MM.1S (cell line): ENCODE results near the gene ZBTB7C.

Experiments used
- DNase-seq: peaks from one replicate; pipeline ENCODE4 v3.0.0-alpha.2; 2015
- H2AFZ ChIP-seq: fragments of 300-600 bp; sonication (generic); 2 replicates; pipeline ENCODE4 v1.6.0; 2016; ENCODE audit warnings: antibody characterized with exemption, low read length
- H3F3A ChIP-seq: fragments of 300-600 bp; sonication (generic); 2 replicates; pipeline ENCODE4 v1.6.1; 2016; ENCODE audit warnings: mild to moderate bottlenecking, antibody characterized with exemption, low read length, moderate library complexity, mixed read lengths; ENCODE audit not compliant: insufficient read depth
- H3K27ac ChIP-seq: fragments of 300-600 bp; sonication (generic); 2 replicates; pipeline ENCODE4 v1.5.1; 2016; ENCODE audit warnings: mild to moderate bottlenecking, low read length
- H3K27me3 ChIP-seq: fragments of 300-600 bp; sonication (generic); replicated peaks from 2 replicates; pipeline ENCODE4 v1.6.0; 2016; ENCODE audit warnings: low read length; ENCODE audit not compliant: insufficient read depth
- H3K36me3 ChIP-seq: fragments of 300-600 bp; sonication (generic); replicated peaks from 2 replicates; pipeline ENCODE4 v1.6.1; 2016; ENCODE audit warnings: mild to moderate bottlenecking, low read length, mixed read lengths; ENCODE audit not compliant: insufficient read depth
- H3K4me1 ChIP-seq: fragments of 300-600 bp; sonication (generic); 2 replicates; pipeline ENCODE4 v1.6.1; 2016; ENCODE audit warnings: low read length, mixed read lengths
- H3K4me2 ChIP-seq: fragments of 300-600 bp; sonication (generic); 2 replicates; pipeline ENCODE4 v1.6.0; 2016; ENCODE audit warnings: low read depth, low read length
- H3K4me3 ChIP-seq: fragments of 300-600 bp; sonication (generic); 2 replicates; pipeline ENCODE4 v1.5.1; 2016; ENCODE audit warnings: low read length, mixed read lengths
- H3K79me2 ChIP-seq: fragments of 300-600 bp; sonication (generic); 2 replicates; pipeline ENCODE4 v1.6.1; 2016; ENCODE audit warnings: mixed run types, low read length, mixed read lengths
- H3K9ac ChIP-seq: fragments of 300-600 bp; sonication (generic); 2 replicates; pipeline ENCODE4 v1.6.1; 2016; ENCODE audit warnings: low read length, mixed read lengths
- H3K9me2 ChIP-seq: fragments of 300-600 bp; sonication (generic); replicated peaks from 2 replicates; pipeline ENCODE4 v1.6.1; 2016; ENCODE audit warnings: mild to moderate bottlenecking, low read length, mixed read lengths; ENCODE audit not compliant: insufficient read depth
- H3K9me3 ChIP-seq: fragments of 300-600 bp; sonication (generic); replicated peaks from 2 replicates; pipeline ENCODE4 v1.6.1; 2016; ENCODE audit warnings: mild to moderate bottlenecking, low read length, mixed read lengths; ENCODE audit not compliant: insufficient read depth
- H4K20me1 ChIP-seq: fragments of 300-600 bp; sonication (generic); 2 replicates; pipeline ENCODE4 v1.6.1; 2016; ENCODE audit warnings: mild to moderate bottlenecking, low read length, moderate library complexity, mixed read lengths; ENCODE audit not compliant: insufficient read depth
- CTCF ChIP-seq: fragments of 300-600 bp; sonication (generic); IDR thresholded peaks from 2 replicates; pipeline ENCODE4 v1.5.1; 2016; ENCODE audit warnings: antibody characterized with exemption, low read length, mixed read lengths
- EZH2 ChIP-seq: fragments of 300-600 bp; sonication (generic); optimal IDR thresholded peaks from 2 replicates; pipeline ENCODE3; 2017; ENCODE audit warnings: low read depth, mild to moderate bottlenecking, antibody characterized with exemption, low read length, mixed read lengths
- EZH2phosphoT487 ChIP-seq: fragments of 300-600 bp; sonication (generic); IDR thresholded peaks from 2 replicates; pipeline ENCODE4 v1.6.1; 2018; ENCODE audit warnings: antibody characterized with exemption, low read length

Gene ZBTB7C

GRCh38 chr18:48037481-48038271 lies 371.5 kb downstream of the ZBTB7C start:
- Histone ChIP-seq H3K9me2 (no peaks in the 10 kb centered on the region), H3K9me3 (no peaks in the 10 kb centered on the region), H3K27me3 (no peaks in the 10 kb centered on the region), H3K27ac (no peak overlapping the region), H2AFZ (no peak overlapping the region), H3K9ac (no peak overlapping the region), H3F3A (no peaks in the 10 kb centered on the region), H3K79me2 (no peaks in the 10 kb centered on the region), H3K36me3 (no peaks in the 10 kb centered on the region), H3K4me1 (no peaks in the 10 kb centered on the region), H4K20me1 (no peaks in the 10 kb centered on the region), H3K4me2 (no peak overlapping the region), H3K4me3 (no peak overlapping the region)
- TF ChIP-seq EZH2phosphoT487: no peak
- TF ChIP-seq EZH2: no peak
- no peak for DNase-seq

- H2AFZ ChIP-seq: no peak overlapping the region
- H3K4me2 ChIP-seq: no peak overlapping the region
- no peak overlapping the region for H3K9ac ChIP-seq
- H3K27me3 ChIP-seq: no peaks in the 10 kb centered on the region
- no peaks in the 10 kb centered on the region for H4K20me1 ChIP-seq
- no peaks in the 10 kb centered on the region for H3K4me1 ChIP-seq
- no peaks in the 10 kb centered on the region for H3K36me3 ChIP-seq
- no peaks in the 10 kb centered on the region for H3K9me2 ChIP-seq
- no peaks in the 10 kb centered on the region for H3K9me3 ChIP-seq
- no peak for DNase-seq
- H3K27ac ChIP-seq: no peak overlapping the region
- H3K79me2 ChIP-seq: no peaks in the 10 kb centered on the region
- H3F3A ChIP-seq: no peaks in the 10 kb centered on the region
- no peak overlapping the region for H3K4me3 ChIP-seq
- TF ChIP-seq EZH2: no peak
Measured at GRCh38 chr18:48036641-48037421, 372.4 kb downstream of the ZBTB7C start.

GRCh38 chr18:48036226-48036625 lies 373.0 kb downstream of the ZBTB7C start:
- H4K20me1 ChIP-seq: no peaks in the 10 kb centered on the region
- no peak overlapping the region for H3K4me2 ChIP-seq
- no peak for TF ChIP-seq EZH2phosphoT487
- no peak for TF ChIP-seq EZH2
- no peak for TF ChIP-seq CTCF
- H2AFZ ChIP-seq: no peak overlapping the region
- no peaks in the 10 kb centered on the region for H3K79me2 ChIP-seq
- no peaks in the 10 kb centered on the region for H3K9me2 ChIP-seq
- no peak for DNase-seq
- no peak overlapping the region for H3K9ac ChIP-seq
- no peaks in the 10 kb centered on the region for H3K9me3 ChIP-seq
- H3K27ac ChIP-seq: no peak overlapping the region
- H3K27me3 ChIP-seq: no peaks in the 10 kb centered on the region
- no peak overlapping the region for H3K4me3 ChIP-seq
- no peaks in the 10 kb centered on the region for H3K4me1 ChIP-seq
- H3K36me3 ChIP-seq: no peaks in the 10 kb centered on the region
- no peaks in the 10 kb centered on the region for H3F3A ChIP-seq

- Histone ChIP-seq H3K9me3 (no peaks in the 10 kb centered on the region), H3K4me3 (no peak overlapping the region), H3K79me2 (no peaks in the 10 kb centered on the region), H3K27ac (no peak overlapping the region), H3K4me1 (no peaks in the 10 kb centered on the region), H3K4me2 (no peak overlapping the region), H4K20me1 (no peaks in the 10 kb centered on the region), H3K27me3 (no peaks in the 10 kb centered on the region), H3K36me3 (no peaks in the 10 kb centered on the region), H3K9ac (no peak overlapping the region), H3F3A (no peaks in the 10 kb centered on the region), H2AFZ (no peak overlapping the region), H3K9me2 (no peaks in the 10 kb centered on the region)
- no peak for DNase-seq
- TF ChIP-seq CTCF: no peak
- TF ChIP-seq EZH2phosphoT487: no peak
- TF ChIP-seq EZH2: no peak
Measured at GRCh38 chr18:48035556-48035860, 373.7 kb downstream of the ZBTB7C start.
